ENCODE measurements around the gene GALNT2. TPM values are rescaled to one million over a fixed set of nuclear protein-coding genes. Genes with fewer than 3 reads are reported as not detected.

The GALNT2 gene
- total RNA-seq, 1 donor from 2014 or later: 66.3 TPM

DNA sequence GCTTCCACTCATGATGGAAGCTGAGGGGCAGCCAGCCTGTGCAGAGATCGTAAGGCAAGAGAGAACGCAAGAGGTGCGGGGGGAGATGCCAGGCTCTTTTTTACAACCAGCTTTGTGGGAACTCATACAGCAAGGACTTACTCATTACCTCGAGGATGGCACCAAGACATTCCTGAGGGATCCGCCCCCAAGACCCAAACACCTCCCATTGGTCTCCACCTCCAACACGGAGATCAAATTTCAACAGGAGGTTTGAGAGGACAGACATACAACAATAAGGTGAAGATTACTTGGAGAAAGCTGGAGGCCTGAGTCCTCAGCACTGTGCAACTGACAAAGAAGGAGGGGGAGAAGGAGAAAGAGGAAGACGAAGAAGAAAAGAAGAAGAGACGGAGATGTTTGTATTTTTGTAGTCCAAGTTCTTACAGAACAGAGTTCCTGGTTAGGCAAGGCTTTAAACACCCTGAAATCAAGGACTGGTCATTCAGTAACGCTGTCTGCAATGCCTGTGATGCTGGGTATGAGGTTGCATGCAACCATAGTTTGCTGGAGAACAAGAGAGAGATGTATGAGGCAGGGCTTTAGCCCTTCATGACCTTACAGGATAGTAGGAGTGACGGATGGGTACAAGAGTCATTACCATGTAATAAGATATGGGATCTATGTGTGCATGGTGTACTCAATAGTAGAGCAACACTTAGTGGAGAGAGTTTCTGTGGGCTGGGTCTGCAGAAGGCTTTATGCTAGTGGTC lies 19.7 kb upstream of the GALNT2 start:
- TF ChIP-seq, protein P1, sequence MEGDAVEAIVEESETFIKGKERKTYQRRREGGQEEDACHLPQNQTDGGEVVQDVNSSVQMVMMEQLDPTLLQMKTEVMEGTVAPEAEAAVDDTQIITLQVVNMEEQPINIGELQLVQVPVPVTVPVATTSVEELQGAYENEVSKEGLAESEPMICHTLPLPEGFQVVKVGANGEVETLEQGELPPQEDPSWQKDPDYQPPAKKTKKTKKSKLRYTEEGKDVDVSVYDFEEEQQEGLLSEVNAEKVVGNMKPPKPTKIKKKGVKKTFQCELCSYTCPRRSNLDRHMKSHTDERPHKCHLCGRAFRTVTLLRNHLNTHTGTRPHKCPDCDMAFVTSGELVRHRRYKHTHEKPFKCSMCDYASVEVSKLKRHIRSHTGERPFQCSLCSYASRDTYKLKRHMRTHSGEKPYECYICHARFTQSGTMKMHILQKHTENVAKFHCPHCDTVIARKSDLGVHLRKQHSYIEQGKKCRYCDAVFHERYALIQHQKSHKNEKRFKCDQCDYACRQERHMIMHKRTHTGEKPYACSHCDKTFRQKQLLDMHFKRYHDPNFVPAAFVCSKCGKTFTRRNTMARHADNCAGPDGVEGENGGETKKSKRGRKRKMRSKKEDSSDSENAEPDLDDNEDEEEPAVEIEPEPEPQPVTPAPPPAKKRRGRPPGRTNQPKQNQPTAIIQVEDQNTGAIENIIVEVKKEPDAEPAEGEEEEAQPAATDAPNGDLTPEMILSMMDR (conservative IDR thresholded peaks at IDR 0.05): no peak
- DNase-seq (ENCODE audit: extremely low spot score, unreplicated experiment): no peak
- no peak overlapping the region for H3K27ac Mint-ChIP-seq
- H3K36me3 Mint-ChIP-seq: no peaks in the 10 kb centered on the region
- H3K4me3 Mint-ChIP-seq: no peak overlapping the region
- no peaks in the 10 kb centered on the region for H3K9me3 Mint-ChIP-seq
- peaks cover 7% of the 10 kb centered on the region for H3K4me1 Mint-ChIP-seq (ENCODE audit: unreplicated experiment)
- peaks cover 13% of the 10 kb centered on the region for H3K27me3 Mint-ChIP-seq

DNA sequence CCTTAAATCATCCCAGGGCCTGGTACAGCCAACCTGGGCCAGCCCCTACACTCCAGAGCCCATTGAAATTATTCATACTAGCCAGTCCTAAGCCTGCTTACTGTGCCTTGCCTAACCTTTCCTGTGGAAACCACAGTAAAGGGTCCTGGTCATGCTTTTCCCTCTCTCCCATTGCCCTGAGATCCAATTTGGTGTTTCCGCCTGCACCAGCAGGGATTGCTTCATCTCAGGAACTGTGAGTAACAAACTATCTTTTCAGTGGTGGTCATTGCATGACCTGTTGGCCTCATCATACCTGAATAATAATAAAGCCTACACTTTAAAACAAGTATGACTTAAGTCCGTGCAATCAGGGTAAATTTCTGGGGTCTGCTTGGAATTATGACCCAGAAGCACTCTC lies 18.7 kb upstream of the GALNT2 start:
- H3K4me1 Mint-ChIP-seq (ENCODE audit: unreplicated experiment): peaks cover 7% of the 10 kb centered on the region

DNA sequence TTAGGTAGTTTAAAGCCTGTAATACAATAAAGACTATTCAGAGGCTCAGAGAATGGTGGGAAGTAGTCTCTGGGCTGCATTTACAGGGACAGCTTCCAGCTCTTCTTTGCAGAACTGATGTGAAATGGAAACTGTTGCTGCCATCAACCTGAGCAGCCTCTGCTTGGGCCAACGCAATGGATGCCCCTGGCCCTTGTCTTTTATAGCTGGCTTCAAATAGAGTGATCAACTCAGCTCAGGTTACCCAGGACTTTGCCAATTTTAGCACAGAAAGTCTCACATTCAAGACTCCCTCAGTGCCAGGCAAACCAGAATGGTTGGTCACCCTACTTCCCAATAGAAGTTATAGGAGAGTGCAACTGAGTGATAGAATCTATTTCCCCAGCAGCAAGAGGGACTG lies 18.1 kb upstream of the GALNT2 start:
- Mint-ChIP-seq H3K4me3 (no peak overlapping the region), H3K27me3 (peaks cover 12% of the 10 kb centered on the region), H3K27ac (no peak overlapping the region), H3K9me3 (peaks cover 6% of the 10 kb centered on the region), H3K36me3 (no peaks in the 10 kb centered on the region), H3K4me1 (ENCODE audit: unreplicated experiment) (peaks cover 7% of the 10 kb centered on the region)
- TF ChIP-seq, protein P1 (conservative IDR thresholded peaks at IDR 0.05): no peak
- no peak for DNase-seq (ENCODE audit: extremely low spot score, unreplicated experiment)

More for the DNA sequence above, 18.7 kb upstream of the GALNT2 start:
- H3K36me3 Mint-ChIP-seq: no peaks in the 10 kb centered on the region
- H3K27ac Mint-ChIP-seq: no peak overlapping the region
- peaks cover 16% of the 10 kb centered on the region for H3K27me3 Mint-ChIP-seq
- no peak for DNase-seq (ENCODE audit: extremely low spot score, unreplicated experiment)
- H3K4me3 Mint-ChIP-seq: no peak overlapping the region
- H3K9me3 Mint-ChIP-seq: peaks cover 6% of the 10 kb centered on the region
- TF ChIP-seq, protein P1 (conservative IDR thresholded peaks at IDR 0.05): no peak

GRCh38 chr1:230049731-230050130 lies 17.3 kb upstream of the GALNT2 start:
- Mint-ChIP-seq H3K27ac (no peak overlapping the region), H3K4me3 (no peak overlapping the region), H3K36me3 (no peaks in the 10 kb centered on the region), H3K9me3 (peaks cover 6% of the 10 kb centered on the region), H3K4me1 (ENCODE audit: unreplicated experiment) (peaks cover 7% of the 10 kb centered on the region), H3K27me3 (peaks cover 11% of the 10 kb centered on the region)
- TF ChIP-seq, protein P1 (conservative IDR thresholded peaks at IDR 0.05): no peak
- no peak for DNase-seq (ENCODE audit: extremely low spot score, unreplicated experiment)

DNA sequence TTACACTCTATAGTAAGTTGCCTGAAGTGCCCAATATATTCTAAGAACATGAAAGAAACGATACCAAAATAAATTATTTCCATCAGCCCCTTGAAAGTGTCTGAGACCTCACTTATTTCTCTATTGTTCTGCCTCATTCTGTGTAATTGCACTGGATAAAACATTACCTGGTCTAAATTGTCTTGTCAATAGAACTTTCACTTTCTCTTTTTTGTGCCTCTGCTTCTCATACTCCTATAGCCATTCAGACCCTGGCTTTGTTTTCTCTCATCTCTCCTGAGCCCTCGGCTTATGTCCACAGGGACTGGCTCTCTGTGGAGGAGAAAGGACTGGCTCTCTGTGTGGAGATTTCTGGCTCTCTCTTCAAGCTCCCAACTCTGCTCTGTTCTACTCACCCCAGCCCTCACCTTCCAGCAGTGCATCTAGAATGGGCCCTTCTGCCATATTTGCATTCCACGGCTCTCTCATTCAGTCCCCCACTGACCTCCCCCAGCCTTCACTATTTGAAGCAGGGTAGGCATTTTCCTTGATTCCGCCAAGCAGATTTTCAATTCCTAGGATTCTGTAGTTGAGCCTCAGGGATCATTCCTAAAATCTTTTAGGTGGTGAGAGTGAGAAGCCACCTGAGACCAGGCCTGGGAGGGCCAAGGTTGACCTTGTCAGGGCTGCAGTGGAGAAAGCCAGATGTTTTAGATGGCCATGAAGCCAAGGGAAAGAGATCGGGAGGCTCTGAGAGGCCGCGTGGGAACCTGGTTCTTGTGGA lies 15.9 kb upstream of the GALNT2 start:
- H3K36me3 Mint-ChIP-seq: no peaks in the 10 kb centered on the region
- peaks cover 7% of the 10 kb centered on the region for H3K4me1 Mint-ChIP-seq (ENCODE audit: unreplicated experiment)
- no peak overlapping the region for H3K4me3 Mint-ChIP-seq
- peaks cover 6% of the 10 kb centered on the region for H3K9me3 Mint-ChIP-seq
- peaks cover 10% of the 10 kb centered on the region for H3K27me3 Mint-ChIP-seq
- no peak overlapping the region for H3K27ac Mint-ChIP-seq
- TF ChIP-seq, protein P1 (conservative IDR thresholded peaks at IDR 0.05): no peak
- DNase-seq (ENCODE audit: extremely low spot score, unreplicated experiment): no peak

Measured in type B pancreatic cell (in vitro differentiated cells).